Activated CD8-positive, alpha-beta memory T cell treated with anti-CD3 and anti-CD28 coated beads for 4 hours (primary cell): ENCODE results near the gene TGFBR2.

Experiments used
- DNase-seq, 2 donors: peaks; one replicate each; pipeline ENCODE4 v3.0.0-alpha.2; 2020; ENCODE audit warnings: low read depth in 2 of 2

Gene TGFBR2

GRCh38 chr3:30602946-30603345, 3.5 kb upstream of the TGFBR2 start:
- no peak for DNase-seq

- no peak for DNase-seq
These were observed 2.3 kb upstream of the TGFBR2 start for GRCh38 chr3:30604093-30604492.

- DNase-seq: no peak
These were observed 1.8 kb upstream of the TGFBR2 start for GRCh38 chr3:30604558-30604957.

- DNase-seq: no peak
These were observed 1.4 kb upstream of the TGFBR2 start for GRCh38 chr3:30605005-30605404.

- no peak for DNase-seq
These were observed 598 bp upstream of the TGFBR2 start for GRCh38 chr3:30605706-30606300.

- peak; percentile 42 to 59 for DNase-seq
These were observed 832 bp downstream of the TGFBR2 start for GRCh38 chr3:30607032-30607833.

GRCh38 chr3:30608598-30608947, 2.2 kb downstream of the TGFBR2 start:
- no peak for DNase-seq

GRCh38 chr3:30609930-30610701, 3.7 kb downstream of the TGFBR2 start:
- no peak for DNase-seq

GRCh38 chr3:30610702-30611368, 4.4 kb downstream of the TGFBR2 start:
- no peak for DNase-seq

- DNase-seq: no peak
These were observed 5.4 kb downstream of the TGFBR2 start for GRCh38 chr3:30611613-30612436.

GRCh38 chr3:30612437-30613132, 6.2 kb downstream of the TGFBR2 start:
- DNase-seq: no peak

GRCh38 chr3:30613133-30613825, 6.9 kb downstream of the TGFBR2 start:
- no peak for DNase-seq

- DNase-seq: no peak
These were observed 8.0 kb downstream of the TGFBR2 start for GRCh38 chr3:30614373-30614772.

- no peak for DNase-seq
These were observed 8.5 kb downstream of the TGFBR2 start for GRCh38 chr3:30614943-30615342.

- no peak for DNase-seq
These were observed 9.4 kb downstream of the TGFBR2 start for GRCh38 chr3:30615615-30616346.

GRCh38 chr3:30616347-30617027, 10.1 kb downstream of the TGFBR2 start:
- DNase-seq: no peak

- no peak for DNase-seq
These were observed 10.7 kb downstream of the TGFBR2 start for GRCh38 chr3:30617069-30617468.

GRCh38 chr3:30617653-30618052, 11.3 kb downstream of the TGFBR2 start:
- DNase-seq: no peak

GRCh38 chr3:30618526-30618925, 12.1 kb downstream of the TGFBR2 start:
- no peak for DNase-seq
